ENCODE results near the gene LIPC. TPM values are rescaled to one million over a fixed set of nuclear protein-coding genes. Genes with fewer than 3 reads are reported as not detected.

The LIPC gene
- total RNA-seq, 1 experiment from 2014 or later: not detected

DNA sequence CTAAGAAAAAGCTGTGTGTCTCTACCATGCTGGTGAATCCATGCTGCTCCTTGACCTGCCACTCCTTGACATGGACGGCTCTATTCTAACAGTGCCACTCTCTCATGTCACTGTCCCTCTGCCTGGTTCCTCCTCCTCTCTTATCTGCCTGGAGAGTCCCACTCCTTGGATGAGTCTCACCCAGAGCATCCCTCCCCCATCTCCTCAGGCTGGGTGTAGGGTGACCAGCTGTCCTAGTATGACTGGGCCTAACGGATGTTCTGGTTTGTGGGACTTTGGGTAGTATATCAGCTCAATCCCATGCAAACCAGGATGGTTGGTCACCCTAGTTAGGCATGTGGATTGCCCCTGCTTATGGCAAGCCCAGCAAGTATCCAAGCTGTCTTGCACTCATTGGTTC, 54.3 kb downstream of the LIPC start:
- Mint-ChIP-seq H3K4me3 (no peak overlapping the region), H3K9me3 (peaks cover 17% of the 10 kb centered on the region), H3K36me3 (peaks cover 8% of the 10 kb centered on the region), H3K27ac (no peak overlapping the region), H3K4me1 (no peaks in the 10 kb centered on the region), H3K27me3 (ENCODE audit: low read depth) (no peaks in the 10 kb centered on the region)
- ChIA-PET POLR2A (interaction anchor here (0.5 kb wide), 1 partner anchor 1204 kb away, joined by 3 read pairs; no protein-coding TSS in a partner anchor), CTCF (no interaction called here)
- TF ChIP-seq EMX1 (CRISPR knock-in tag; IDR thresholded peaks at IDR 0.05) (no peak), ZNF532 (CRISPR knock-in tag; IDR thresholded peaks at IDR 0.05; ENCODE audit: borderline replicate concordance) (no peak), JUN (CRISPR knock-in tag; IDR thresholded peaks at IDR 0.05) (no peak), CREB1 (CRISPR knock-in tag; IDR thresholded peaks at IDR 0.05) (no peak), MXD4 (CRISPR knock-in tag; IDR thresholded peaks at IDR 0.05; ENCODE audit: borderline replicate concordance) (no peak), JAZF1 (CRISPR knock-in tag; IDR thresholded peaks at IDR 0.05) (no peak), ZNF281 (CRISPR knock-in tag; IDR thresholded peaks at IDR 0.05) (no peak), ZBTB21 (CRISPR knock-in tag; IDR thresholded peaks at IDR 0.05; ENCODE audit: borderline replicate concordance) (no peak), ZNF317 (CRISPR knock-in tag; IDR thresholded peaks at IDR 0.05; ENCODE audit: borderline replicate concordance, low read depth) (no peak), NR2C2 (CRISPR knock-in tag; IDR thresholded peaks at IDR 0.05) (no peak), ZNF396 (CRISPR knock-in tag; IDR thresholded peaks at IDR 0.05; ENCODE audit: borderline replicate concordance) (no peak), GRHL2 (CRISPR knock-in tag; IDR thresholded peaks at IDR 0.05; ENCODE audit: insufficient replicate concordance, severe bottlenecking) (no peak), NFYB (CRISPR knock-in tag; conservative IDR thresholded peaks at IDR 0.05; ENCODE audit: low read depth) (no peak), FOXJ3 (CRISPR knock-in tag; IDR thresholded peaks at IDR 0.05; ENCODE audit: borderline replicate concordance) (no peak), ATF3 (CRISPR knock-in tag; conservative IDR thresholded peaks at IDR 0.05) (no peak), TCF7 (CRISPR knock-in tag; IDR thresholded peaks at IDR 0.05; ENCODE audit: low read depth) (no peak), ETV6 (CRISPR knock-in tag; IDR thresholded peaks at IDR 0.05) (no peak), NFATC4 (CRISPR knock-in tag; IDR thresholded peaks at IDR 0.05) (no peak)
- TF ChIP-seq, protein P1, sequence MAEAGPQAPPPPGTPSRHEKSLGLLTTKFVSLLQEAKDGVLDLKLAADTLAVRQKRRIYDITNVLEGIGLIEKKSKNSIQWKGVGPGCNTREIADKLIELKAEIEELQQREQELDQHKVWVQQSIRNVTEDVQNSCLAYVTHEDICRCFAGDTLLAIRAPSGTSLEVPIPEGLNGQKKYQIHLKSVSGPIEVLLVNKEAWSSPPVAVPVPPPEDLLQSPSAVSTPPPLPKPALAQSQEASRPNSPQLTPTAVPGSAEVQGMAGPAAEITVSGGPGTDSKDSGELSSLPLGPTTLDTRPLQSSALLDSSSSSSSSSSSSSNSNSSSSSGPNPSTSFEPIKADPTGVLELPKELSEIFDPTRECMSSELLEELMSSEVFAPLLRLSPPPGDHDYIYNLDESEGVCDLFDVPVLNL (CRISPR knock-in tag; IDR thresholded peaks at IDR 0.05; ENCODE audit: borderline replicate concordance, low read depth): no peak
- ATAC-seq: no peak
- no peak for DNase-seq (ENCODE audit: low spot score)
